C4-2B (cell line): ENCODE measurements around the gene GTF2IRD1.

ENCODE experiments used
- H3K27ac ChIP-seq: fragments of 450-650 bp; 2 replicates; pipeline ENCODE4 v1.5.1; 2017
- CTCF ChIP-seq: fragments of 450-650 bp; conservative IDR thresholded peaks from 2 replicates; pipeline ENCODE4 v1.5.1; 2017; ENCODE audit warnings: mild to moderate bottlenecking
- ZFX ChIP-seq: fragments of 450-650 bp; IDR thresholded peaks from 2 replicates; pipeline ENCODE4 v1.6.1; 2017

The GTF2IRD1 gene

GRCh38 chr7:74454021-74454924 is 567 bp downstream of the GTF2IRD1 start:
- no peak for TF ChIP-seq CTCF
- 0 out of 2 replicates have a peak, but pooled peaks have one; percentile 18 for TF ChIP-seq ZFX
- H3K27ac ChIP-seq, result peak overlapping the region; percentile 73

GRCh38 chr7:74454925-74455288 is 1.2 kb downstream of the GTF2IRD1 start:
- TF ChIP-seq CTCF (no peak), ZFX (no peak)
- H3K27ac ChIP-seq, result peak overlapping the region; percentile 73

GRCh38 chr7:74455291-74455804 is 1.6 kb downstream of the GTF2IRD1 start:
- peak overlapping the region; percentile 73 for H3K27ac ChIP-seq
- no peak for TF ChIP-seq CTCF
- TF ChIP-seq ZFX, result no peak

GRCh38 chr7:74455928-74456327 is 2.2 kb downstream of the GTF2IRD1 start:
- TF ChIP-seq ZFX (no peak), CTCF (no peak)
- H3K27ac ChIP-seq, result peak overlapping the region; percentile 73

- no peak overlapping the region for H3K27ac ChIP-seq
- TF ChIP-seq ZFX, result no peak
Measured at GRCh38 chr7:74457007-74457406, 3.3 kb downstream of the GTF2IRD1 start.

- H3K27ac ChIP-seq, result no peak overlapping the region
- TF ChIP-seq ZFX (no peak), CTCF (no peak)
Measured at GRCh38 chr7:74461970-74462706, 8.4 kb downstream of the GTF2IRD1 start.

GRCh38 chr7:74462707-74463100 is 9.0 kb downstream of the GTF2IRD1 start:
- TF ChIP-seq CTCF, result no peak
- TF ChIP-seq ZFX, result no peak
- H3K27ac ChIP-seq, result no peak overlapping the region
